SK-N-SH treated with all-trans-retinoic acid at 6 μM for 48 hours (cell line): ENCODE measurements around the gene FOXF2.

Experiments used
- ARNTL ChIP-seq: fragments of 450-650 bp; formaldehyde crosslinking; IDR thresholded peaks from 2 replicates; pipeline ENCODE4 v1.5.0; 2020; ENCODE audit warnings: low read depth, mild to moderate bottlenecking, moderate library complexity, borderline replicate concordance
- GLIS3 ChIP-seq: fragments of 250-450 bp; sonication (Bioruptor Pico); IDR thresholded peaks from 2 replicates; pipeline ENCODE4 v1.5.0; 2020; ENCODE audit warnings: mild to moderate bottlenecking, moderate library complexity
- PATZ1 ChIP-seq: fragments of 250-450 bp; sonication (Bioruptor Pico); IDR thresholded peaks from 2 replicates; pipeline ENCODE4 v1.8.0; 2020; ENCODE audit warnings: mild to moderate bottlenecking, moderate library complexity, borderline replicate concordance
- PPARA ChIP-seq: fragments of 250-450 bp; sonication (Bioruptor Pico); IDR thresholded peaks from 2 replicates; pipeline ENCODE4 v1.5.0; 2020; ENCODE audit warnings: mild to moderate bottlenecking, borderline replicate concordance
- TCF4 ChIP-seq: fragments of 250-450 bp; sonication (Bioruptor Pico); IDR thresholded peaks from 2 replicates; pipeline ENCODE4 v1.8.0; 2021; ENCODE audit warnings: mild to moderate bottlenecking, moderate library complexity, borderline replicate concordance
- ZC3H10 ChIP-seq: fragments of 250-450 bp; sonication (Bioruptor Pico); IDR thresholded peaks from 2 replicates; pipeline ENCODE4 v1.5.1; 2021; ENCODE audit warnings: mild to moderate bottlenecking, moderate library complexity
- ZNF8 ChIP-seq: fragments of 450-650 bp; formaldehyde crosslinking; IDR thresholded peaks from 2 replicates; pipeline ENCODE4 v1.5.0; 2020; ENCODE audit warnings: mild to moderate bottlenecking, moderate library complexity

- TF ChIP-seq ZNF8 = no peak
- no peak for TF ChIP-seq TCF4 (CRISPR knock-in tag)
- no peak for TF ChIP-seq PATZ1
- TF ChIP-seq GLIS3 (CRISPR knock-in tag) = no peak
- no peak for TF ChIP-seq ARNTL
- TF ChIP-seq ZC3H10 (CRISPR knock-in tag) = no peak
- no peak for TF ChIP-seq PPARA (CRISPR knock-in tag)
These were observed 11.0 kb upstream of the FOXF2 start for GRCh38 chr6:1378065-1379016.
